ENCODE data around the gene RBPJ. TPM values are rescaled to one million over a fixed set of nuclear protein-coding genes. Genes with fewer than 3 reads are reported as not detected.

Gene RBPJ
- total RNA-seq, 1 experiment from 2014 or later: 59.8 TPM

- CTCF ChIA-PET: no interaction called here
- no TSS peak for BruUV-seq (replicated peaks)
- no peaks in the 10 kb centered on the region for H3K4me1 ChIP-seq (ENCODE audit: insufficient read depth, low read length, poor library complexity, severe bottlenecking)
- POLR2A ChIA-PET (ENCODE audit: low non-redundant PET): no interaction called here
- no peak overlapping the region for H3K27ac ChIP-seq (ENCODE audit: low read depth, low read length, poor library complexity, severe bottlenecking)
- no peaks in the 10 kb centered on the region for H3K27me3 ChIP-seq (replicated peaks; ENCODE audit: insufficient read depth, low read depth, low read length, poor library complexity)
- no peaks in the 10 kb centered on the region for H3K36me3 ChIP-seq (ENCODE audit: insufficient read depth, low read length, poor library complexity, severe bottlenecking)
- no peak for DNase-seq (ENCODE audit: low spot score)
- no peaks in the 10 kb centered on the region for H3K9me3 ChIP-seq (ENCODE audit: low read depth, low read length, poor library complexity, severe bottlenecking)
- no peak overlapping the region for H3K4me3 ChIP-seq (ENCODE audit: low read depth, low read length, poor library complexity, severe bottlenecking)
- intact Hi-C loops (cut with micrococcal nuclease; ENCODE audit: unreplicated experiment): no loop called here
- TF ChIP-seq EZH2 (IDR thresholded peaks at IDR 0.05; ENCODE audit: borderline replicate concordance, low read depth, low read length, poor library complexity, severe bottlenecking): no peak
- TF ChIP-seq CTCF (conservative IDR thresholded peaks at IDR 0.05; ENCODE audit: low read depth, low read length): no peak
Observed at GRCh38 chr4:26380740-26381139, 59.9 kb downstream of the RBPJ start.

GRCh38 chr4:26384380-26385057 lies 63.7 kb downstream of the RBPJ start:
- no peak overlapping the region for H3K27ac ChIP-seq (ENCODE audit: low read depth, low read length, poor library complexity, severe bottlenecking)
- no TSS peak for BruUV-seq (replicated peaks)
- DNase-seq (ENCODE audit: low spot score): no peak
- H3K27me3 ChIP-seq (replicated peaks; ENCODE audit: insufficient read depth, low read depth, low read length, poor library complexity): no peaks in the 10 kb centered on the region
- H3K4me3 ChIP-seq (ENCODE audit: low read depth, low read length, poor library complexity, severe bottlenecking): no peak overlapping the region
- no peaks in the 10 kb centered on the region for H3K9me3 ChIP-seq (ENCODE audit: low read depth, low read length, poor library complexity, severe bottlenecking)
- intact Hi-C loops (cut with micrococcal nuclease; ENCODE audit: unreplicated experiment): no loop called here
- CTCF ChIA-PET: no interaction called here
- no peaks in the 10 kb centered on the region for H3K36me3 ChIP-seq (ENCODE audit: insufficient read depth, low read length, poor library complexity, severe bottlenecking)
- no peaks in the 10 kb centered on the region for H3K4me1 ChIP-seq (ENCODE audit: insufficient read depth, low read length, poor library complexity, severe bottlenecking)
- POLR2A ChIA-PET (ENCODE audit: low non-redundant PET): no interaction called here
- TF ChIP-seq EZH2 (IDR thresholded peaks at IDR 0.05; ENCODE audit: borderline replicate concordance, low read depth, low read length, poor library complexity, severe bottlenecking) (no peak), CTCF (conservative IDR thresholded peaks at IDR 0.05; ENCODE audit: low read depth, low read length) (no peak)

- Histone ChIP-seq H3K4me3 (ENCODE audit: low read depth, low read length, poor library complexity, severe bottlenecking) (no peak overlapping the region), H3K4me1 (ENCODE audit: insufficient read depth, low read length, poor library complexity, severe bottlenecking) (no peaks in the 10 kb centered on the region), H3K9me3 (ENCODE audit: low read depth, low read length, poor library complexity, severe bottlenecking) (no peaks in the 10 kb centered on the region), H3K27me3 (replicated peaks; ENCODE audit: insufficient read depth, low read depth, low read length, poor library complexity) (no peaks in the 10 kb centered on the region), H3K27ac (ENCODE audit: low read depth, low read length, poor library complexity, severe bottlenecking) (no peak overlapping the region), H3K36me3 (ENCODE audit: insufficient read depth, low read length, poor library complexity, severe bottlenecking) (no peaks in the 10 kb centered on the region)
- intact Hi-C loops (cut with micrococcal nuclease; ENCODE audit: unreplicated experiment): no loop called here
- no peak for TF ChIP-seq CTCF (conservative IDR thresholded peaks at IDR 0.05; ENCODE audit: low read depth, low read length)
- TF ChIP-seq EZH2 (IDR thresholded peaks at IDR 0.05; ENCODE audit: borderline replicate concordance, low read depth, low read length, poor library complexity, severe bottlenecking): no peak
- CTCF ChIA-PET: no interaction called here
- BruUV-seq (replicated peaks): no TSS peak
- POLR2A ChIA-PET (ENCODE audit: low non-redundant PET): no interaction called here
- DNase-seq (ENCODE audit: low spot score): no peak
Observed at GRCh38 chr4:26385690-26386089, 64.9 kb downstream of the RBPJ start.
